ENCODE measurements around the gene MYO1B. TPM values are rescaled to one million over a fixed set of nuclear protein-coding genes. Genes with fewer than 3 reads are reported as not detected.

MYO1B gene
- total and polyA plus RNA-seq, 10 of the 15 experiments (the other 5 are each of a cell fraction or from before 2014, with no cell fraction given), result 0.10 to 4.2 (median 1.6) TPM

DNA sequence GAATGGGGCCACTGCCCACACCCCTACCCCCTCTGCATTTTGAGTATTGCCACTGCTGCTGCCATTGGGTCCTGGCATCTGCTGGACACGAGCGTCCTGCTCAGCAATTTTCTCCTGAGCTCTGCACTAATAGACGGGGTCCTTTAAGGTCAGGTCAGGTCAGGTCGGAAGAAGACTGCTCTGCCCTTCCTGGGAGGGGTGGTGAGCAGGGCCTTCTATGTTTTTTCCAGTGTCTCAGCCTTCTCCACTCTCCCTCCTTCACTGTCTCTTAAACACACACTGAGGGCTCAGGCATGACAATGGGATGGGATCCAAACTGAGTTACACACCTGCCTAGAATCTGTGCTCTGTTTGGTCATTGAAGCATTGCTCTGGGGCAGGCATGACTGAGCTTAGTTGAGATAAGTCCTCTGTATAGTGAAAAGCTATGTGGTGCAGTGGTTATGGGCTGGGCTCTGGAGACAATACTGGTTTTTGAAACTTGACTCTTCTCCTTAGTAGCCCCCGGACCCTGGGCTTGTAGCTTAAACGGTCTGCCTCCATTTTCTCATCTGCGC lies 10.6 kb downstream of the MYO1B start:
- in situ Hi-C loops (cut with MboI) (no loop called here), intact Hi-C loops (cut with micrococcal nuclease; ENCODE audit: unreplicated experiment) (no loop called here)
- H3K9me3 ChIP-seq (replicated peaks; ENCODE audit: control insufficient read depth, insufficient read depth, low read length), result no peaks in the 10 kb centered on the region
- no peak overlapping the region for H2AFZ ChIP-seq (ENCODE audit: control insufficient read depth, low read depth, low read length)
- no peak for DNase-seq (ENCODE audit: low read depth, low spot score)
- no peaks in the 10 kb centered on the region for H4K20me1 ChIP-seq (ENCODE audit: control insufficient read depth, insufficient read depth)
- H3K79me2 ChIP-seq (ENCODE audit: control insufficient read depth, insufficient read depth, low read length), result no peaks in the 10 kb centered on the region
- CTCF ChIA-PET, result no interaction called here
- H3K27me3 ChIP-seq (replicated peaks in 1 of 2; ENCODE audit: control insufficient read depth in 2 of 2, insufficient read depth in 2 of 2, low read length in 1 of 2), result no peaks in the 10 kb centered on the region; a peak in 2 of 4 replicates
- POLR2A ChIA-PET, result no interaction called here
- H3K4me3 ChIP-seq, result no peak overlapping the region
- peak; percentile 41; the same call in 2 of the 3 replicates for ATAC-seq
- no TSS peak for BruUV-seq (replicated peaks)
- SMC1A ChIA-PET (ENCODE audit: uncharacterized antibody, unreplicated experiment), result no interaction called here
- no peak for FAIRE-seq
- no peak overlapping the region for H3K27ac ChIP-seq (ENCODE audit: control insufficient read depth, insufficient read depth)
- RAD21 ChIA-PET (ENCODE audit: unreplicated experiment), result no interaction called here
- no peaks in the 10 kb centered on the region for H3K36me3 ChIP-seq (ENCODE audit: control insufficient read depth in 2 of 2, insufficient read depth in 2 of 2, low read length in 1 of 2)
- H3K4me1 ChIP-seq (ENCODE audit: control insufficient read depth, insufficient read depth, low read length), result no peaks in the 10 kb centered on the region
- H3K9ac ChIP-seq (ENCODE audit: control insufficient read depth, insufficient read depth, low read length), result no peak overlapping the region
- H3K4me2 ChIP-seq (ENCODE audit: control insufficient read depth, insufficient read depth), result no peak overlapping the region
- 56% methylated on average over 7 of the region's 7 CpGs for WGBS (ENCODE audit: insufficient coverage, insufficient replicate concordance, low lambda C conversion rate, missing lambda C conversion rate)
- TF ChIP-seq PAX8 (IDR thresholded peaks at IDR 0.05) (no peak), BMI1 (IDR thresholded peaks at IDR 0.05; ENCODE audit: borderline replicate concordance) (no peak), SIN3A (IDR thresholded peaks at IDR 0.05; ENCODE audit: low read depth, low read length) (no peak), CBX3 (IDR thresholded peaks at IDR 0.05; ENCODE audit: borderline replicate concordance, low read depth) (no peak), RCOR1 (conservative IDR thresholded peaks at IDR 0.05; ENCODE audit: low read depth, low read length) (no peak), JUND (IDR thresholded peaks at IDR 0.05; ENCODE audit: low read depth, low read length) (no peak), ZBTB40 (IDR thresholded peaks at IDR 0.05; ENCODE audit: borderline replicate concordance) (no peak), HDAC2 (IDR thresholded peaks at IDR 0.05) (no peak), SKIL (IDR thresholded peaks at IDR 0.05; ENCODE audit: low read depth, poor library complexity, severe bottlenecking) (no peak), SREBF2 (IDR thresholded peaks at IDR 0.05; ENCODE audit: low read length) (no peak), GATAD2B (conservative IDR thresholded peaks at IDR 0.05; ENCODE audit: low read depth) (no peak), GABPA (IDR thresholded peaks at IDR 0.05; ENCODE audit: low read depth) (no peak), ZNF24 (IDR thresholded peaks at IDR 0.05) (no peak), RELB (IDR thresholded peaks at IDR 0.05; ENCODE audit: low read depth) (no peak), KAT2A (conservative IDR thresholded peaks at IDR 0.05; ENCODE audit: control insufficient read depth, low read depth, low read length) (no peak), STAT3 (IDR thresholded peaks at IDR 0.05; ENCODE audit: low read depth, low read length) (no peak), CHD4 (IDR thresholded peaks at IDR 0.05) (no peak), USF1 (IDR thresholded peaks at IDR 0.05; ENCODE audit: borderline replicate concordance, extremely low read length, insufficient read depth, low read depth, low read length) (no peak)

All from GM12878 (cell line).